ENCODE results near the gene SMOC2.

- TF ChIP-seq CTCF (IDR thresholded peaks at IDR 0.05): no peak
- TF ChIP-seq EP300 (IDR thresholded peaks at IDR 0.05; ENCODE audit: low read depth): no peak
Observed at GRCh38 chr6:168637834-168638233, 196.8 kb downstream of the SMOC2 start.
